H1 (cell line): ENCODE results near the gene AK8. TPM values are rescaled to one million over a fixed set of nuclear protein-coding genes. Genes with fewer than 3 reads are reported as not detected.

Experiments
- CTCF ChIA-PET: fragments of 300-600 bp; sonication (Branson Sonifier 250); formaldehyde crosslinking; loops from one replicate; lab custom pipeline; 2021; ENCODE audit not compliant: partially characterized antibody; lab: Charles Lee
- POLR2A ChIA-PET: fragments of 300-600 bp; sonication (Branson Sonifier 250); formaldehyde crosslinking; loops from one replicate; lab custom pipeline; 2021; ENCODE audit warnings: inconsistent platforms; ENCODE audit not compliant: partially characterized antibody; lab: Charles Lee
- DNase-seq, 2 experiments: peaks; one replicate each; pipeline versions ENCODE4 v3.0.0 to v3.0.0-alpha.2; 2010 to 2022; ENCODE audit warnings: low spot score in 2 of 2, low read depth in 1 of 2, mixed read lengths in 1 of 2
- FAIRE-seq: peaks from 2 replicates; lab custom pipeline; 2011; peaks lifted over from hg19 to GRCh38; lab: Jason Lieb, UNC
- H2AFZ ChIP-seq: 2 replicates; pipeline ENCODE4 v1.8.1; 2012; ENCODE audit warnings: low read length, inconsistent platforms
- H2AK5ac ChIP-seq: 2 replicates; pipeline ENCODE4 v1.6.1; 2013; ENCODE audit warnings: low read depth, low read length
- H2BK120ac ChIP-seq: replicated peaks from 2 replicates; pipeline ENCODE3; 2013; ENCODE audit warnings: low read depth, low read length, inconsistent platforms
- H2BK12ac ChIP-seq: 2 replicates; pipeline ENCODE4 v1.6.1; 2013; ENCODE audit warnings: low read depth, low read length
- H2BK15ac ChIP-seq: 2 replicates; pipeline ENCODE4 v1.6.1; 2013; ENCODE audit warnings: low read length
- H2BK20ac ChIP-seq: 2 replicates; pipeline ENCODE4 v1.6.1; 2013; ENCODE audit warnings: low read length
- H2BK5ac ChIP-seq: 2 replicates; pipeline ENCODE4 v1.6.1; 2013; ENCODE audit warnings: low read depth, low read length
- H3K14ac ChIP-seq: 2 replicates; pipeline ENCODE4 v1.6.1; 2013; ENCODE audit warnings: inconsistent platforms; ENCODE audit not compliant: insufficient read length
- H3K18ac ChIP-seq: 2 replicates; pipeline ENCODE4 v1.6.1; 2013; ENCODE audit warnings: low read length; ENCODE audit errors: extremely low read depth
- H3K23ac ChIP-seq: 2 replicates; pipeline ENCODE4 v1.6.1; 2013; ENCODE audit warnings: inconsistent platforms; ENCODE audit not compliant: insufficient read length
- H3K23me2 ChIP-seq: 2 replicates; pipeline ENCODE4 v1.6.1; 2013; ENCODE audit warnings: low read depth, low read length
- H3K27ac ChIP-seq: 2 replicates; pipeline ENCODE4 v1.6.1; 2011; ENCODE audit warnings: low read depth, low read length, inconsistent platforms
- H3K27me3 ChIP-seq, 4 experiments: replicated peaks in 1 of 4; 1 replicate in 1 of 4; 2 replicates in 3 of 4; pipeline versions ENCODE4 v1.6.1 to v1.8.1; 2011 to 2013; ENCODE audit warnings: low read length in 3 of 4, mild to moderate bottlenecking in 3 of 4, inconsistent platforms in 2 of 4, mixed read lengths in 2 of 4, moderate library complexity in 1 of 4; ENCODE audit not compliant: control insufficient read depth in 3 of 4, insufficient read depth in 3 of 4; ENCODE audit errors: extremely low read depth in 1 of 4
- H3K36me3 ChIP-seq, 4 experiments: 2 replicates each; pipeline versions ENCODE4 v1.6.1 to v1.8.1; 2011 to 2013; ENCODE audit warnings: mild to moderate bottlenecking in 4 of 4, low read length in 3 of 4, moderate library complexity in 2 of 4, control low read depth in 1 of 4, inconsistent platforms in 1 of 4; ENCODE audit not compliant: insufficient read depth in 4 of 4, control insufficient read depth in 2 of 4
- H3K4ac ChIP-seq: replicated peaks from 2 replicates; pipeline ENCODE3; 2013; ENCODE audit warnings: low read length, low read depth, mixed read lengths, inconsistent platforms; ENCODE audit not compliant: insufficient read length
- H3K4me1 ChIP-seq, 4 experiments: replicated peaks in 1 of 4; 1 replicate in 1 of 4; 2 replicates in 3 of 4; pipeline versions ENCODE4 v1.6.1 to v1.8.1; 2011 to 2013; ENCODE audit warnings: low read length in 3 of 4, inconsistent platforms in 2 of 4, mixed read lengths in 1 of 4; ENCODE audit not compliant: insufficient read depth in 4 of 4, control insufficient read depth in 3 of 4
- H3K4me2 ChIP-seq, 2 experiments: 2 replicates each; pipeline versions ENCODE4 v1.6.1 to v1.8.1; 2011 to 2013; ENCODE audit warnings: low read depth in 2 of 2, low read length in 2 of 2, control low read depth in 1 of 2, inconsistent platforms in 1 of 2, mild to moderate bottlenecking in 1 of 2; ENCODE audit not compliant: insufficient read depth in 1 of 2
- H3K4me3 ChIP-seq, 4 experiments: fragments of 200-600, 300-600 bp in 1 of 4; sonication (generic), shearing (Covaris generic), sonication (Bioruptor Twin) in 1 of 4; 2 replicates each; pipeline versions ENCODE4 v1.5.1 to v1.8.1; 2011 to 2016; ENCODE audit warnings: low read length in 4 of 4, low read depth in 3 of 4, control low read depth in 2 of 4, inconsistent platforms in 2 of 4, mild to moderate bottlenecking in 2 of 4, mixed read lengths in 1 of 4, moderate library complexity in 1 of 4; ENCODE audit not compliant: insufficient read depth in 2 of 4; ENCODE audit errors: extremely low read depth in 1 of 4
- H3K56ac ChIP-seq: replicated peaks from 2 replicates; pipeline ENCODE3; 2013; ENCODE audit warnings: low read depth, mild to moderate bottlenecking, mixed read lengths, low read length, inconsistent platforms; ENCODE audit not compliant: insufficient read length
- H3K79me1 ChIP-seq: 2 replicates; pipeline ENCODE4 v1.6.1; 2013; ENCODE audit warnings: low read depth, low read length, control low read depth
- H3K79me2 ChIP-seq, 2 experiments: 2 replicates each; pipeline versions ENCODE4 v1.6.1 to v1.8.1; 2012 to 2013; ENCODE audit warnings: low read length in 2 of 2, mild to moderate bottlenecking in 2 of 2, inconsistent platforms in 1 of 2; ENCODE audit not compliant: insufficient read depth in 2 of 2, control insufficient read depth in 1 of 2
- H3K9ac ChIP-seq, 4 experiments: replicated peaks in 1 of 4; 1 replicate in 1 of 4; 2 replicates in 3 of 4; pipeline versions ENCODE4 v1.6.1 to v1.8.1; 2011 to 2013; ENCODE audit warnings: low read depth in 3 of 4, low read length in 3 of 4, control low read depth in 2 of 4, mild to moderate bottlenecking in 2 of 4, moderate library complexity in 2 of 4, inconsistent platforms in 1 of 4; ENCODE audit errors: extremely low read depth in 1 of 4
- H3K9me3 ChIP-seq, 2 experiments: 2 replicates each; pipeline versions ENCODE4 v1.6.1 to v1.8.1; 2012 to 2013; ENCODE audit warnings: mild to moderate bottlenecking in 2 of 2, moderate library complexity in 2 of 2, control low read depth in 1 of 2, inconsistent platforms in 1 of 2, low read depth in 1 of 2, low read length in 1 of 2, mixed read lengths in 1 of 2; ENCODE audit not compliant: insufficient read depth in 2 of 2
- H4K20me1 ChIP-seq, 2 experiments: replicated peaks in 1 of 2; 2 replicates each; pipeline versions ENCODE3 to v1.8.1; 2011 to 2013; ENCODE audit warnings: inconsistent platforms in 2 of 2, low read length in 2 of 2, mild to moderate bottlenecking in 1 of 2; ENCODE audit not compliant: insufficient read depth in 2 of 2, control insufficient read depth in 1 of 2
- H4K5ac ChIP-seq: 2 replicates; pipeline ENCODE4 v1.6.1; 2013; ENCODE audit warnings: low read length, low read depth, mixed read lengths, inconsistent platforms; ENCODE audit not compliant: insufficient read length
- H4K8ac ChIP-seq: 2 replicates; pipeline ENCODE4 v1.8.0; 2013; ENCODE audit warnings: mild to moderate bottlenecking, moderate library complexity, low read length, inconsistent platforms; ENCODE audit not compliant: insufficient read depth; ENCODE audit errors: extremely low read depth
- H4K91ac ChIP-seq: replicated peaks from 2 replicates; pipeline ENCODE3; 2013; ENCODE audit warnings: low read length, mixed read lengths, inconsistent platforms; ENCODE audit not compliant: insufficient read length
- CTBP2 ChIP-seq: IDR thresholded peaks from 2 replicates; pipeline ENCODE4 v1.7.0; 2011; ENCODE audit warnings: borderline replicate concordance, mild to moderate bottlenecking, moderate library complexity, mixed read lengths, low read length; ENCODE audit not compliant: insufficient read depth, insufficient read length
- CTCF ChIP-seq, 3 experiments: IDR thresholded peaks; 1 replicate in 2 of 3; 2 replicates in 1 of 3; pipeline versions ENCODE4 v1.5.1 to v1.6.1; 2011; ENCODE audit warnings: low read length in 3 of 3, mild to moderate bottlenecking in 3 of 3, inconsistent platforms in 2 of 3, low read depth in 1 of 3, moderate library complexity in 1 of 3; ENCODE audit not compliant: insufficient read depth in 1 of 3; ENCODE audit errors: control extremely low read depth in 1 of 3
- POLR2AphosphoS5 ChIP-seq: IDR thresholded peaks from 2 replicates; pipeline ENCODE4 v1.6.1; 2011; ENCODE audit warnings: low read depth, low read length
- RBBP5 ChIP-seq: IDR thresholded peaks from 2 replicates; pipeline ENCODE4 v1.7.1; 2012; ENCODE audit warnings: low read depth, mild to moderate bottlenecking, inconsistent platforms, low read length, moderate library complexity, borderline replicate concordance
- RNF2 ChIP-seq: fragments of 200-900, 300-1000 bp; sonication (generic); IDR thresholded peaks from 2 replicates; pipeline ENCODE4 v1.7.1; 2016; ENCODE audit warnings: borderline replicate concordance, low read depth, mild to moderate bottlenecking, antibody characterized with exemption, low read length; ENCODE audit not compliant: poor library complexity, severe bottlenecking; ENCODE audit errors: missing control alignments
- SIN3A ChIP-seq, 2 experiments: IDR thresholded peaks in 1 of 2; conservative IDR thresholded peaks in 1 of 2; 2 replicates each; pipeline ENCODE4 v1.6.1; 2011 to 2012; ENCODE audit warnings: low read length in 2 of 2, improper control_type of control experiment in 1 of 2, low read depth in 1 of 2, mild to moderate bottlenecking in 1 of 2
- TCF12 ChIP-seq: IDR thresholded peaks from 2 replicates; pipeline ENCODE4 v1.6.1; 2011; ENCODE audit warnings: low read depth, mild to moderate bottlenecking, low read length
- TEAD4 ChIP-seq: IDR thresholded peaks from 2 replicates; pipeline ENCODE4 v1.6.1; 2012; ENCODE audit warnings: low read depth, low read length, inconsistent platforms, mixed read lengths
- ZNF274 ChIP-seq: IDR thresholded peaks from 2 replicates; pipeline ENCODE4 v1.7.0; 2012; ENCODE audit warnings: low read length, borderline replicate concordance; ENCODE audit errors: extremely low read depth
- WGBS, 2 experiments: shearing (Covaris generic) in 1 of 2; methylation state at CpG; one replicate each; pipeline versions ENCODE4 v1.1.6 to v1.1.7; 2013 to 2015; ENCODE audit warnings: low lambda C conversion rate in 2 of 2, mixed read lengths in 2 of 2, inconsistent platforms in 1 of 2, low coverage in 1 of 2, missing lambda C conversion rate in 1 of 2; ENCODE audit not compliant: insufficient replicate concordance in 2 of 2, insufficient coverage in 1 of 2, insufficient read length in 1 of 2; ENCODE audit errors: extremely low coverage in 1 of 2, missing lambda C conversion rate in 1 of 2; 5-methylcytosine and 5-hydroxymethylcytosine counted together
- polyA plus RNA-seq, 7 experiments: library from polyadenylated mRNA; depleted of rRNA in 3 of 7; stranded (reverse) in 5 of 7; unstranded in 2 of 7; fragments of >200 nt in 5 of 7; fragments of 200-250 nt in 2 of 7; gene quantifications; 1 replicate in 5 of 7; 2 replicates in 1 of 7; 4 replicates in 1 of 7; pipeline versions ENCODE4 v1.2.1 to v1.2.3, GENCODE V29; 2011 to 2013; ENCODE audit warnings: missing spikeins in 2 of 7, mixed read lengths in 2 of 7
- total RNA-seq: library from RNA; stranded (reverse); fragmentation: NEBNext Ultra II Directional; extraction: Animal tissue kit (Norgen Biotek cat#: 25700); gene quantifications from 2 replicates; pipeline ENCODE4 v1.2.1, GENCODE V29; 2021
- TF ChIP-seq, protein P1 (sequence below): IDR thresholded peaks from 2 replicates; pipeline ENCODE4 v1.6.1; 2011; ENCODE audit warnings: low read depth, mild to moderate bottlenecking, low read length; ENCODE audit not compliant: insufficient read depth

AK8 gene
- total and polyA plus RNA-seq, 2 of the 8 experiments (the other 6 are each of a cell fraction or from before 2014, with no cell fraction given) = 0.35 to 0.48 TPM

DNA sequence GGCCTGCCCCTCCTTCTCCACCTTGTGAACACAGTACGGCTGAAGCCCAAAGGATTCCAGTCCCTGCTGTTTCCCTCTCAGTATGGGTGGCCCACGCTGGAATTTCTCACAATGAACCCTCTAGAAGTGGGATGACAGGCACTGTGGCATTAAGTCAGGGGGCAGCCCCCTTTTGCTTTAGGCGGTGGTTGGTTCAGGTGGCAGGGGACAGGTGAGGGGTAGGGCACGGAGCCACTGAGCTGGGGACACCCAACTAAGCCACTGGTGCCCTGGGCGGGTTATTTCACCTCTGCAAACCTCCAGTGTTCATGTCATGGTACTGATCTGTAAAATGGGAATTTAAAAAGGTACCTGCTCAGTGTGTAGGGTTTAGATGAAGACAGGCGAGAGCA, 8.2 kb upstream of the AK8 start:
- Histone ChIP-seq H2BK15ac (no peak overlapping the region), H2BK12ac (no peak overlapping the region), H3K36me3 (no peaks in the 10 kb centered on the region), H4K5ac (no peak overlapping the region), H2BK20ac (no peak overlapping the region), H3K4me1 (no peaks in the 10 kb centered on the region; a peak in 1 of 7 replicates), H3K9me3 (no peaks in the 10 kb centered on the region), H3K4ac (no peak overlapping the region), H3K23ac (no peak overlapping the region), H3K9ac (no peak overlapping the region), H2BK120ac (no peak overlapping the region), H3K79me1 (no peaks in the 10 kb centered on the region), H3K4me3 (no peak overlapping the region), H3K27ac (no peak overlapping the region), H4K91ac (no peak overlapping the region), H3K27me3 (no peaks in the 10 kb centered on the region; a peak in 1 of 7 replicates), H3K18ac (no peak overlapping the region), H4K20me1 (no peaks in the 10 kb centered on the region), H2AK5ac (no peak overlapping the region), H3K79me2 (no peaks in the 10 kb centered on the region), H3K23me2 (no peaks in the 10 kb centered on the region), H2BK5ac (no peak overlapping the region), H2AFZ (no peak overlapping the region), H3K56ac (no peak overlapping the region), H4K8ac (no peak overlapping the region), H3K4me2 (no peak overlapping the region), H3K14ac (no peak overlapping the region)
- ChIA-PET CTCF (interaction anchor here (0.9 to 15.0 kb wide), 4 partner anchors 14 to 86 kb away, joined by 3 to 115 read pairs (median 4); no protein-coding TSS in a partner anchor), POLR2A (interaction anchor here (0.9 kb wide), 1 partner anchor 50 kb away, joined by 3 read pairs; no protein-coding TSS in a partner anchor)
- FAIRE-seq (no peak), DNase-seq (no peak)
- WGBS, 2 experiments = 91% methylated on average over 6 of the region's 6 CpGs; no CpG with 5 or more reads in 1 of the 2 experiments
- no peak for TF ChIP-seq ZNF274
- TF ChIP-seq, protein P1, sequence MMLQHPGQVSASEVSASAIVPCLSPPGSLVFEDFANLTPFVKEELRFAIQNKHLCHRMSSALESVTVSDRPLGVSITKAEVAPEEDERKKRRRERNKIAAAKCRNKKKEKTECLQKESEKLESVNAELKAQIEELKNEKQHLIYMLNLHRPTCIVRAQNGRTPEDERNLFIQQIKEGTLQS = no peak
- TF ChIP-seq RBBP5 = no peak
- no peak for TF ChIP-seq POLR2AphosphoS5
- TF ChIP-seq CTBP2 = no peak
- no peak for TF ChIP-seq CTCF (IDR thresholded peaks at IDR 0.05; ENCODE audit: control extremely low read depth in 1 of 3, insufficient read depth in 1 of 3, low read depth in 1 of 3, low read length in 3 of 3)
- TF ChIP-seq TCF12 = no peak
- TF ChIP-seq RNF2 = no peak
- TF ChIP-seq SIN3A (conservative IDR thresholded peaks at IDR 0.05 in 1 of 2, IDR thresholded peaks at IDR 0.05 in 1 of 2; ENCODE audit: low read depth in 1 of 2, low read length in 2 of 2) = no peak
- no peak for TF ChIP-seq TEAD4
